GM19372 (cell line): ENCODE results near the gene PIGBOS1.
"Not testable (repeated sequence)": the region's sequence is repeated elsewhere in the genome, so short reads cannot be mapped to it uniquely, and the experiment has no call there.

Experiments used
- ATAC-seq: cut with Tn5 transposase; IDR thresholded peaks from one replicate; pipeline ENCODE4 v1.9.1; 2021; ENCODE audit warnings: mild to moderate bottlenecking, low read depth, moderate library complexity; ENCODE audit not compliant: unreplicated experiment

PIGBOS1 gene

DNA sequence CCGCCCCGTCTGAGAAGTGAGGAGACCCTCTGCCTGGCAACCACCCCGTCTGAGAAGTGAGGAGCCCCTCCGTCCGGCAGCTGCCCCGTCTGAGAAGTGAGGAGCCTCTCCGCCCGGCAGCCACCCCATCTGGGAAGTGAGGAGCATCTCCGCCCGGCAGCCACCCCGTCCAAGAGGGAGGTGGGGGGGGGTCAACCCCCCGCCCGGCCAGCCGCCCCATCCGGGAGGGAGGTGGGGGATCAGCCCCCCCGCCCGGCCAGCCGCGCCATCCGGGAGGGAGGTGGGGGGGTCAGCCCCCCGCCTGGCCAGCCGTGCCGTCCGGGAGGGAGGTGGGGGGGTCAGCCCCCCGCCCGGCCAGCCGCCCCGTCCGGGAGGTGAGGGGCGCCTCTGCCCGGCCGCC lies 16.1 kb downstream of the PIGBOS1 start:
- not testable (repeated sequence) for ATAC-seq

DNA sequence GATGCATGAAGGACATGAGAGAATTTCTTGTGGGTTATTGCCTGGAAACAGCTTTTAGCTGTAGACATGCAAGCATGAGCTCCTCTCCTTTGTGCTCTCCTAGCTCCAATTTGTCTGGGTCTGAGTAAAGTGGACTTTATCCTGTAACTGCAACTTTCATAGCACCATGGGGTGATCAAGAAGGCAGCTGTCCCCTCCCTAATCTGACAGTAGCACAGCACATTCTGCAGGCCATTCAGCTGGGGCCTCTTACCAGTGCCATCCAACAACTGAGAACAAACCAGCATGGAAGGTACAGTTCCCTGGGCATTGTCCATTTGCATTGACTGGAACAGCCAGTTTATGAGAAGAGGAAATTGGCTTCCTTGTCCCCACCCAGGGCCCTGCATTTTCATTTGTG lies 21.6 kb downstream of the PIGBOS1 start:
- no peak for ATAC-seq

DNA sequence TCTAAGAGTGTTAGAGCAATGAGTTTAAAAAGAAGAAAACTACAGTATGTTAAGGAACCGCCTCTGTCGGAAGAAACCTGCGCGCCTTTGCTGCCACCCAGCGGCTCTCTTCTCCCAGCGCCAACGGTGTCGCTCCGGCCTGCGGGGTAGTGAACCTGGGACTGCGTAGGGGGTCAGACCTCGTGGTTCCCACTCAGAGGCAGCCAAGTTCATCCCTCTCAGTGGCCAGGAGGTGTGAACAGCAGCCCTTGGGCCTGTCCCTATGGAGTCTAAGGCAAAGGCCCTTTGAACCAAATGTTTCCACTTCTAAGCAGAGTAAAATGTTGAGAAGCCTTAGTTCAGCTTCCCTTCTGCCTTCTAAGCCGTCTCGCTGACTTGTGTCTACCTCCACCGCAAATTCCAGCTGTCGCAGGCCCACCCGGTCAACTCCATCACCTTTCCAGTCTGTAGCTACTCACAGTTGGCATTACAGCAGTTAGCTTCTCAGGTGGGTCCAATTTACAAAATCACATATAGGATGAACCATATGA lies 28.3 kb downstream of the PIGBOS1 start:
- peak; percentile 68 for ATAC-seq

DNA sequence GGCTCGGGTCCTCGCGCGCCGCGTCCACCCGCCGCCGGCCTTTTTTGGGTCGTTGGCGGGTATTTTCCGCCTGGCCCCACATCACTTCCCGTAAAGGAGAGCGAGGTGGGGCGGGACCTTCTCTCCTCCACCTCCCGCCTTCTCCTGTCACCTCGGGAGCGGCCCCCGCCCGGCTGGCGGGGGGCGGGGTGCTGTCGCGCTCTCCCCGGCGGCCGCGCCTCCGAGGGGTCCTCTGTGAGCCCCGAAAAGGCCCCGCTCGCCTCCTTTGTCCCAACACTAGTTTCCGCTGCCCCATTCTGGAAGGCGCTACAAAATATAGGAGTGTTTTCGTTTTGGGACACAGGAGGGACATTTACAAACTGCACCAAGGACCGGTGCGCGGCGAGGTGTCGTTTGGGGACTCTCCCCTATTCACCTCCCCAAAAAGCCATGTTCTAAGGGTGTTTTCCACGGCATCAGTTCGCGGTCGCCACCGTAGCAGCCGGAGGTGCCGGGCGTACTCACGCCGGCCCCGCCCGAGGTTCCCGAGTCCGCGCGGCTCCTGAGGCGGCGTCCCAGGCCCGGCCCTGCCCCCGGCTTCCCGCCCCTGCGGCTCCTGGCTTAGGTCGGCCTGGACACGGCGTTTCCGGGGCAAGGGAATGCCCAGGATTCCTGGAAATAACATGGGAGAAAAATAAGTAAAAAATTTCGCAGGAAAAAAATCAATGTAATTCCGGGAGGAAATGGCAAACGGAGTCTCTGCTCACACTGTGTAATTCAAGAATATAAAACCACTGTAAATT lies 29.0 kb downstream of the PIGBOS1 start, which contains the start of gene RAB27A:
Gene RAB27A, minus strand, starts transcription at position 68 of the 782 bp plus-strand sequence. CDS start 54,879 bp downstream, outside the sequence.
- ATAC-seq = peak; percentile 59

DNA sequence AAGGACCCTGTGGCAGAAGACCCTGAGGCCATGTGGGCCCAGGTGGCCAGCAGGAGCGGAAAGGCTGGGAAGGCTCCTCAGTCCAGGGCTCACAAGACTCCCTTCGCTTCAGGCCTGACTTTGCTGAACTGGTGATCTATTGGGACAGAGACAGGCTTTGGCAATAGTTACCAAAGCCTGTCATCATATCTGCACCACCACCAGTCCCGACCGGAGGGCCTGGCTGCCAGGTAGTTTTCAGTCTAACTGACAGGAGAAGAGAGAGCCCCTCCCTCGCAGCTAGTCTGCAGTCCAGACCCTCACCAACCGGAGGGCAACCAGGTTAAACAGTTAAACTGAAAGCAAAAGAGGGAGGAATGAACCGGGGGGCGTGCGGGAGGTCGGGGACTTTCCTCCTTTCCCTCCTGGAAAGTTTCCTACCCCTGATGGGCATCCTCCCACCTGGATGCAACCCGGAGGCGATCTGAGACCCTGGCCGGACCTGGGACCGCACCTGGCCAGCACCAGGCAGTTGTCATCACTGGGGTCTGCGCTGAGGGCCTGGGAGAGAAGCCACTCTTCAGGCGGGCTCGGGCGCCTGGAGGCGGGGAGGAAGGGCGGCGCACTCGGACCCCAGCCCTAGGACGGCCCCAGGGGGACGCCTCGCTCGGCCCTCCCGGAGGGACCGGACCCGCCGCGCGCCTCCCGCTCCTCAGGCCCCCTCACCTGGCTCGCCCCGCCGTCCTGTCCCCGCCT lies 29.7 kb downstream of the PIGBOS1 start:
- peak; percentile 38 for ATAC-seq

DNA sequence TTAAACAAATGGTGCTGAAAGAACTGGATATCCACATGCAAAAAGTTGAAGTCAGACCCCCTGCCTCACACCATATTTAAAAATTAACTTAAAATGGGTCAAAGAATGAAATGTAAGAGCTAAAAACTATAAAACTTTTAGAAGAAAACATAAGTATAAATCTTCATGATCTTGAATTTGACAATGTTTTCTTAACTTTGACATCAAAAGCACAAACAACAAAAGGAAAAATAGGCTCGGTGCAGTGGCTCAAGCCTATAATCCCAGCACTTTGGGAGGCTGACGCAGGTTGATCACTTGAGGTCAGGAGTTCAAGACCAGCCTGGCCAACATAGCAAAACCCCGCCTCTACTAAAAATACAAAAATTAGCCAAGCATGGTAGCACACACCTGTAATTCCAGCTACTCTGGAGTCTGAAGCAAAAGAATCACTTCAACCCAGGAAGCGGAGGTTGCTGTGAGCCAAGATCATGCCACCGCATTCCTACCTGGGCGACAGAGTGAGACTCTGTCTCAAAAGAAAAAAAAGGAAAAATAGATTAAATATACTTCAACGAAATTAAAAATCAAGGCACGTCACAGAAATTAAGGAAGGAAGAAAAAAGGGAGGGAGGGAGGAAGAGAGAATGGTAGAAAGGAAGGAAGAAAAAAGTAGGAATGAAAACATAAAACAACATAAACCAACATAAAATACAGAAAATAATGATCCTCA lies 30.8 kb downstream of the PIGBOS1 start:
- ATAC-seq = no peak

DNA sequence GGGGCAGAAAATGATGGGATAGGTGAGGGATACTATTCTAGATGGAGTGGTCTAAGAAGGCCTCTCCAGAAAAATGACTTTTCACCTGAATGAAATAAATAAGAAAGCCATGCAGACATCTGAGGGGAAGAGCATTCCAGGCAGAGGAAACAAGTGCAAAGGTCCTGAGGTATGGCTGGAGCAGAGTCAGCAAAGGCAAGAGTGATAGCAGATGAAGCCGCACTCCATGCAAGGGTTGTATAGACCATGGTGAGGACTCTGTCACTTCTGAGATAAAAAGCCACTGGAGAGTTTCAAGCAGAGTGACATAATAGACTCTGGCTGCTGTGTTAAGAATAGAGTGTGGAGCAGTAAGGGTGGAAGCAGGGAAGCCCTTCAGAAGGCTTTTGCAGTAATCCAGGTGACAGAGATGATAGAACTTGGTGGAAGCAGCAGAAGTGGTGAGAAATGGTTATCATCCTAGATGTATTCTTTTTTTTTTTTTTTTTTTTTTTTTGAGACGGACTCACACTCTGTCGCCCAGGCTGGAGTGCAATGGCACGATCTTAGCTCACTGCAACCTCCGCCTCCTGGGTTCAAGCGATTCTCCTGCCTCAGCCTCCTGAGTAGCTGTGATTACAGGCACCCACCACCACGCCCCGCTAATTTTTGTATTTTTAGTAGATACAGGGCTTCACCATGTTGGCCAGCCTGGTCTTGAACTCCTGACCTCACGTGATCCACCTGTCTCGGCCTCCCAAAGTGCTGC lies 32.3 kb downstream of the PIGBOS1 start:
- not testable (repeated sequence) for ATAC-seq

DNA sequence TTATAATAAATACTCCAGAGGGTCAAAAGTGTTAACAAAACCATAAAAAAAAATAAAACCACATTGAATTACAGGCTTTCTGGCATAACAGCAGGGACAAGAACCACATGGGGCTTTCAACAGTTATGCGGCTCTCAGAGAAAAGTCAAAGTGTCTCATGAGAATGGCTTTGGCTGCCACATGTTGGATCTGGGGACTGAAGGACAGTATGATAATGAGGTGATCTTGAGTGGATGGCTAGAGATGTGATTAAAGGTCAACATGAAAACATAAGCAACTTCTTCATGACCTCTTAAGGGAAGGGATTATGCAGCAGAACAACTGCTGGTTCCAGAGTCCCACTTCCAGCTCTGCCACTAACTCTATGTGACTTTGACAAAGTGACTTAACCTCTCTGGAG lies 34.5 kb downstream of the PIGBOS1 start:
- ATAC-seq = no peak

DNA sequence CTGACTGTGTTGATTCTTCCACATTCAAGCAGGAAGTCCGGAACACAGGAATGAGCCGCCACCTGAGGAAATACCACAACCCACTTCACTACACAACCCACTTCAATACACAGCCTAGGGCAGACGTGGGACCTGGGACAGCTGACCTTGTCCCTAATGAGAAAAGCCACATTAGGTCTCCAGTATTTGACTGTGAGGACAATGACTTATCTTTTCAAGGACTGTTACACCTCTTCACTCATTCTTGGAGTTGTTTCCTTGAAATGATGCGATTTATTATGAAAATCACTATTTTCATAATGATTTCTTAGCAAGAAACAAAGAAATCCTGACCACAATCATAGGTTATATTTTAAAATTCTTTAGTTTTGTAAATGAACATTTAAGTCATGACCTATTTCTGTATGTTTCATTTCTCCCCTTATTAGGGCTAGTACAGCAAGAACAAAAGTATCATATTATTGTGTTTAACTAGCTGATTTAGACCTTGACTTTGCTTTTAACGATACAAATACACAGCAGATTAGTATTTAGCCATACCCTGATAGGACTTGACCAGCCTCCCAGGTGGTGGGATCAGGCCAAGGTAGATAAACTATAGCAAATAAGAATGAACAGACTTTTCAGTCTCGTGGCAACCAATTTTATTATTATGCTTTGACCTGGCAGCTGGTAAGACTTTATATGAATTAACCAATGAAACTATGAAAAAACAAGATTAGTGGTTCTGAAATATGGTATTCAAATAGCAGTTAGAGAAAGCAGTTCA lies 35.4 kb downstream of the PIGBOS1 start:
- ATAC-seq = no peak

DNA sequence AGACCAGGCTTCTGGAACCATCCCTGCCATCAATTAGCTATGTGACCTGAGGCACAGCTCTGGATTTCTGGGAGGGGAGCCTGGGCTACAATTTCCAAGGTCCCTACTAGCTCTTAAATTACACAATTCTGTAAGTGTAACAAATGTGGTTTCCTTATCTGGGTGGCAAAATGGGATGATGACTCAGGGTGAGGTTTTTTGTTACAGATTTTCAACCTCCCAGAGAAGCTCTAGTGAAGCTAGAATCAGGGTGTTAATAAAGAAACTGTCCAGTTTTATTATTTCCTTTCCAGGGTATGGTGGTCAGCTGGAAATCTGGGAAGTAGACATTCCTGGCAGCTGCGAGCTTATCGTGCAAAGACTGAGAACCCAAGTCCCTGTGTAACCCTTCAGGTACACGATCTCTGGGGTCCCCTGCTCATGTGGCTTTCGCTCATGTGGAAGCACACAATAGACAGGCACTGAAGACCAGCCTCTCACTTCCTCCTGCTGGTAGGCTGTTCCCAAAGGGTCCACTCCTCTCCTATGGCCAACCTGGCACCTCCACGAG lies 36.6 kb downstream of the PIGBOS1 start:
- no peak for ATAC-seq

DNA sequence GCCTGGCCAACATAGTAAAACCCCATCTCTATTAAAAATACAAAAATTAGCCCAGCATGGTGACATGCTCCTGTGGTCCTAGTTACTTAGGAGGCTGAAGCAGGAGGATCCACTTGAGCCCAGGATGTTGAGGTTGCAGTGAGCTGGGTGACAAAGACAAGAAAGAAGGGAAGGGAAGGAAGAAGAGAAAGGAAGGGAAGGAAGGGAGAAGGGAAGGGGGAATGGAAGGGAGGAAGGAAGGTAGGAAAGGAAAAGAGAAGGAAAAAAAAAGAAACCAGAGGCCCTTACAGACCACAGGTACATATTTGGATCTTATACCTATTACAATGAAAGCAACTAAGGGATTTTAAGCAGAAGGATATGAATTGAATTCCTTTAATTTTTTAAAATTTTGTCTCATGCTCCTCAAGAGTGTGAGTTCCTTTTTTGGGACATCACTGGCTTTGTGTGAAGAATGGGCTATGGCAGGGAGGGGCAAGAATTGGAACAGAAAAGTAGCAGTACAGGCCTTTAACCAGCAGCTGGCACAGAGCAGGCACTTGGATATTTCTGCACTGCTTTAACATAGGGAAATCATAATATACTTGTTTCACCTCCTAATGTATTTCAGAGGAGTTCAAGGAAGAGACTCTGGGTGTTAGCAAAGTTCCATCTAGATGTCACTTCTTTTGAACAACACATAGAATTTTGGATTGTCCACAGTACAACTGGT lies 37.2 kb downstream of the PIGBOS1 start:
- no peak for ATAC-seq

DNA sequence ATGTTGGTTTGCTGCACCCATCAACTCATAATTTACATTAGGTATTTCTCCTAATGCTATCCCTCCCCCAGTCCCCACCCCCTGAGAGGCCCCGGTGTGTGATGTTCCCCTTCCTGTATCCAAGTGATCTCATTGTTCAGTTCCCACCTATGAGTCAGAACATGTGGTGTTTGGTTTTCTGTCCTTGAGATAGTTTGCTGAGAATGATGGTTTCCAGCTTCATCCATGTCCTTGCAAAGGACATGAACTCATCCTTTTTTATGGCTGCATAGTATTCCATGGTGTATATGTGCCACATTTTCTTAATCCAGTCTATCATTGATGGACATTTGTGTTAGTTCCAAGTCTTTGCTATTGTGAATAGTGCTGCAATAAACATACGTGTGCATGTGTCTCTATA lies 38.3 kb downstream of the PIGBOS1 start:
- ATAC-seq = not testable (repeated sequence)

DNA sequence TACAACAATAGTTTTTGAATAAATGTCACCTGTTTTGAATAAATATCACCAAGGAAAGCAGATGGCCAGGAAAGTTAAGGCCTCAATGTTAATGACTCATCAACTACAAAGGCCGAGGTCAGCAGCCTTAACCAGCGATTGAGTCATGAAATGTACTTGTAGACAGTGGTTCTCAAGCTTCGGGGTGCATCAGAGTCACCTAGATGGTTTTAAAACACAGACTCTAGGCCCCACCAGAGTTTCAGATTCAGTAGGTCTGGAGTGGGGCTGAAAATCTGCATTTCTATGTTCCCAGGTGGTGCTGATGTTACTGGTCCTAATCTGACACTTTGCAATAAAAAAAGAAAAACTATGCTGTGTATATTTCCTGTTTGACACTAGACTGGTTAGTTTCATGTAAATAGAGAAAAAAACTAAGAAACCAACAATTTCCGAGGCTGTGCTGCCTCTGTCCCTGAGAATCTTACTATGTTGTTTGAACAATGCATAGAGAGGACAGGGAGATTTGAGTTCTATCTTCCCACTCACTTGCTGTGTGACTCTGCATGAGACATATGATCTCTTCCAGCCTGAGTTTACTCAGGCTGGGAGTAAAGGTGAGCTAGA lies 39.1 kb downstream of the PIGBOS1 start:
- peak; percentile 73 for ATAC-seq

DNA sequence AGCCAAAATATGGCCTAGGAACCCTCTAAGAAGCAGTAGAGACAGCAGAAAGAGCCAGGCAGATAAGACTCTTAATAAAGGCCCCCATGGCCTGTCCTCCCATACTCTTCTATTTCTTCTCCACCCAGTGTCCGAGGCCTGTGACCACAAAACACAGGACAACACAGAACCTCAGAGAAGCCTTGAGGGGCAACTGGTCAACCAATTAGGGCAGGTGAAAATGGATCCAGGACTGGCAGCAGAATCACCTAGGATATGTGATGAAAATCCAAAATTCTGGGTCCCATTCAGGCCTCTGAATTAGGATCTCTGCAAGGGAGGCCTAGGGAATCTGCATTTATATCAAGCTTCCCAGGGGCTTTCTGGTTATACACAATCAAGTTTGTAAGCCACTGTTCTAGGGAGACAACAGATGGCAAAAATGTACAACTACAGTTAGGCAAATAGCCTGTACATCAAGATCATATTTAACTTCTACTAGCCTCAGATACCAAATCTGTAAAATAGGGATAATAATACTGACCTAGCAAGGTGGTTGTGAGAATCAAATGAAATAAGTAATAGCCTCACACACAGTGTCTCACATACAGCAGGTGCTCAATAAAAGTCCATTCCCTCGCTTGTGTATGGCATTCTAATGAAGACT lies 39.7 kb downstream of the PIGBOS1 start:
- no peak for ATAC-seq

DNA sequence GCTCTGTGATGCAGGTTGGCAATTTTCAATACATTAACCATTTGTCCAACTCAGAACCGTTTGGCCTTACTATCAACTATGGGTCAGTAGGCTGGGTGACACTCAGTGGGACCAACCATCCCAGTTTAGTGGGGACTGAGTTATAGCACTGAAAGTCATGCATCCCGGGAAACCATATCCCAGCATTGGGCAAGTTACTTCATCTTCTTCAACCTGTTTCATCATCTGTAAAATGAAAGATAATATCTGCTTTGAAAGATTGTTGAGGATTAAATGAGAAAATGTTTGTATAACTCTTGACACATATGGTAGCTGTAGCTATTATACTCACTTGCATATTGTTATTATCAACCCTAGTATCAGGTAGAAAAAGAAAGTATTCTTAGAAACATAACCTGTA lies 41.2 kb downstream of the PIGBOS1 start:
- ATAC-seq = no peak

DNA sequence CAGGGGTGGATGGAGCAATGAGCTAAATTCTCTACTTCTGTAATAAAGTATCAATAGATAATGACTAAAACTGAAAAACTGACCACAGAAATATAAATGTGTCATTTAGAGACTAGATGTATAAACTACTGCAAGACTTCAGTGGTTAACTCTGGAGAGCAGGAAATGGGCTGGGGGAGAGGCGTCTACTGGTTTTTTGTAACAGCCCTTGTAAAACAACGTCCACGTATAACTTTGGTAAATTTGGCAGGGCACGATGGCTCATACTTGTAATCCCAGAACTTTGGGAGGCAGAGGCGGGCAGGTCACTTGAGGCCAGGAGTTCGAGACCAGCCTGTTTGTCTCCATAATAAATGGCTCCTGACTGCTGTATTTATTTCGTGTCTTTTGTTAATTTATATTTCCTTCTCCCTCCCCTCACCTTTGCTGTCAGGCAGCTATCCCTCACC lies 41.8 kb downstream of the PIGBOS1 start:
- ATAC-seq = peak; percentile 45

DNA sequence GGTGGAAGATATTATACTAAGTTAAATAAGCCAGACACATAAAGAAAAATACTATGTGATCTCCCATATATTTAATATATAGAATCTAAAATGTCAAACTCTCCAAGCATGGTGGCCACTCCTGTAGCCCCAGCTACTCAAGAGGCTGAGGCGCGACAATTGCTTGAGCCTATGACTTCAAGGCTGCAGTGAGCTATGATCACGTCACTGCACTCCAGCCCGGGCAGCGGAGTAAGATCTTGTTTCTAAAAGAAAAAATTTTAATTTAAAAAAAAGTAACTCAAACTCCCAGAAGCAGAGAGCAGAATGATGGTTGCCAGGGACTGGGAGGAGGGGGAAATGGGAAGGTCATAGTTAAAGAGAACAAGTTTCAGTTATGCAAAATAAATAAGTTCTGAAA lies 42.6 kb downstream of the PIGBOS1 start:
- ATAC-seq = no peak

DNA sequence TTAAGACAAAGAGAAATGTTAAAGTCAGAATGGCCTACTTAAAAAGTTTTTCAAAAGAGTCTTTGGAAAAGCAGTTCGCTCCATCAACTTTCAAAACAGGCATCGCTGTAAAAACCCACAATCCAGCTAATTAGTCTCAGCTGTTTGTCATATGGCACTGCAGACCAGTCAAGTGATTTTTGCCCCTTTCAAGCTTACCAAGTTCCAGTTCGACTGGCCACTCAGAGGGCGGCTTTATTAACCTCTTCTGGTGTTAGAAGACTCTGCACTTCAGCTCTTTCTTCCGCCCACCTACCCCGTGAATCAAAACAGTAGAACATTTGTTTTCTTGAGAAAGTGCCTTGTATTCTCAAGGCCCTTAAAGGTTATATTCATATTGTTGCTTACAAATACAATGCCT lies 48.6 kb downstream of the PIGBOS1 start:
- no peak for ATAC-seq
